ENCODE results near the gene ISY1.

The ISY1 gene

DNA sequence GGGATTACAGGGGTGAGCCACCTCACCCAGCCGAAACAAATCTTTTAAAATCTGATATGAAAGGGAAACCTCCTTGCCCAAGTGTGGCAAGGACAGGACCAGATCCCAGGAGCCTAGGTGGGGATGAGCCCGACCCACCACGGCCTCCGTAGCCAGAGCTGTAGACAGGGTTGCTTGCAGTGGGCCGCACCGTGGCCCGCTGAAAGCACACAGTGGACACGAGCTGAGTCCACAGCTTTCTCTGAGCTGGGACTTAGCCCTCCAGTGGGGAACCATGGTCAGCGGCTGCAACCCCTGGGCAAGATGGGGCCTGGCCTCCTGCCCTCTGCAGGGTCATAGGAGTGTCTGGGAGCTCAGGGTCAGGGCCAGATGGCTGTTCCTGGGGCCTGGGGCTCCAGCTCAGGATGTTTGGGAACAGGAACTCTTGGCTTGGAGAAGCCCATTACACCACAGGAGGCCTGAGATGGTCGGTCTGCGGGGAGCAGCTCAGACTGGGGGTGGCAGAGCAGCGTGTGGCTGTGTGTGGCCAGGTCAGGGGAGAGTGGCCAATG, 75.6 kb downstream of the ISY1 start:
- no peak for DNase-seq

DNA sequence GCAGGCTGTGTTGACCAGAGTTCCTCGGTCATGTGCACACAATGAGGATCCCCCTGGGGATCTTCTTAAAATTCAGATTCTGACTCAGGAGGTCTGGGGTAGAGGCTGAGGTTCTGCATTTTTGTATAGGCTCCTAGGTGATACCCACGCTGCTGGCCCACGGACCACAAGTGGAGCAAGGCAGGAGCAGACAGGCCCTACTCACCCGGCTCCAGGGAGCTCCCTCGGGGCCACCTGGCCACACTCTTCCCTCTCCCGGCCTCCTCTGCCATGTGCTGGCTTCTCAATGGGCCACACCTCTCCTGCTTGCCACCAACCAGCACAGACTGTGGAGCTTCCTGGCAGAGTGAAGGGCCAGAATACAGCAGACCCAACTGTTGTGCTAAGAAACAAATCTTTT, 76.4 kb downstream of the ISY1 start:
- DNase-seq: no peak

DNA sequence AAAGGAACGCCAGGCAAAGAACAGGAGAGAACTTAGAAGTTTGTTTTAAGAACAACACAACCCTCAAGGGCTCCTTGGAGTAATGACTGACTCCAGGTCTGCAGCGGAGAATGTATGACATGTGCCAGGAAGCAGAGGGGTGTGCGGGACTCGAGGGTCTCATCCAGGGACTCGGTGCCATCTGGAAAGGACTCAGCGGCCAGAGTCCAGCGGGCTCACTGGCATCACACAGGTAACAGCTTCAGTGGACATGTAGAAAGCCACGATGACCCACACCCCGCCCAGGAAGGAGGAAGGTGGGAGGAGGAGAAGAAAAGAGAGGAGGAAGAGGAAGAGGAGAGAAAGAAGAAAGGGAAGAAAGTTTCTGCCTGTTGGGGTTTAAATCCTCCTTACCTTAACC, 78.8 kb downstream of the ISY1 start:
- no peak for DNase-seq

- no peak for DNase-seq
These were observed 79.4 kb downstream of the ISY1 start for GRCh38 chr3:129081503-129081902.

- DNase-seq: no peak
These were observed 82.4 kb downstream of the ISY1 start for GRCh38 chr3:129078510-129078909.

Measured in activated CD8-positive, alpha-beta memory T cell treated with anti-CD3 and anti-CD28 coated beads, Interleukin-2, amount 50 U/mL, for 48 hours (primary cell).